ENCODE measurements around the gene MN1.
A peak's percentile ranks its signal among the peaks of the same experiment; 100 is the strongest.

MN1 gene

GRCh38 chr22:27801616-27802345, at the start of gene MN1:
Gene MN1, minus strand, starts transcription at chr22:27801756. Its CDS starts 1,213 bp downstream, at chr22:27800543.
- no peak for DNase-seq (ENCODE audit: low read depth, low spot score)
- Histone ChIP-seq H3K27me3 (ENCODE audit: insufficient read depth, insufficient read length) (peaks cover 12% of the 10 kb centered on the region), H3K36me3 (ENCODE audit: insufficient read depth, insufficient read length, low read length) (peaks cover 21% of the 10 kb centered on the region), H3K4me3 (ENCODE audit: insufficient read length, low read depth) (peak within 1 kb of the TSS; percentile 78), H3K9me3 (ENCODE audit: insufficient read depth, low read length) (no peaks in the 10 kb centered on the region), H3K9ac (ENCODE audit: insufficient read length, low read depth) (peak within 1 kb of the TSS; percentile 93), H3K4me1 (ENCODE audit: insufficient read depth, insufficient read length) (peaks cover 9% of the 10 kb centered on the region)
- no peak for TF ChIP-seq SUZ12 (IDR thresholded peaks at IDR 0.05; ENCODE audit: extremely low read depth, insufficient read depth, insufficient read length)
- TF ChIP-seq YY1 (IDR thresholded peaks at IDR 0.05; ENCODE audit: insufficient read depth, insufficient read length): no peak
- TF ChIP-seq ZNF274 (IDR thresholded peaks at IDR 0.05; ENCODE audit: low read depth, low read length): no peak

GRCh38 chr22:27850000-27850521, 48.5 kb upstream of the MN1 start:
- DNase-seq (ENCODE audit: low read depth, low spot score): peak; percentile 42
- H3K9me3 ChIP-seq (ENCODE audit: insufficient read depth, low read length): no peaks in the 10 kb centered on the region
- H3K4me1 ChIP-seq (ENCODE audit: insufficient read depth, insufficient read length): no peaks in the 10 kb centered on the region
- no peak overlapping the region for H3K9ac ChIP-seq (ENCODE audit: insufficient read length, low read depth)
- H3K36me3 ChIP-seq (ENCODE audit: insufficient read depth, insufficient read length, low read length): peaks cover 53% of the 10 kb centered on the region
- no peak overlapping the region for H3K4me3 ChIP-seq (ENCODE audit: insufficient read length, low read depth)
- TF ChIP-seq YY1 (IDR thresholded peaks at IDR 0.05; ENCODE audit: insufficient read depth, insufficient read length) (no peak), SUZ12 (IDR thresholded peaks at IDR 0.05; ENCODE audit: extremely low read depth, insufficient read depth, insufficient read length) (no peak), ZNF274 (IDR thresholded peaks at IDR 0.05; ENCODE audit: low read depth, low read length) (no peak)
- no peaks in the 10 kb centered on the region for H3K27me3 ChIP-seq (ENCODE audit: insufficient read depth, insufficient read length)

GRCh38 chr22:27848005-27848404, 46.4 kb upstream of the MN1 start:
- no peak for DNase-seq (ENCODE audit: low read depth, low spot score)
- H3K9me3 ChIP-seq (ENCODE audit: insufficient read depth, low read length): no peaks in the 10 kb centered on the region
- H3K36me3 ChIP-seq (ENCODE audit: insufficient read depth, insufficient read length, low read length): peaks cover 40% of the 10 kb centered on the region
- H3K4me1 ChIP-seq (ENCODE audit: insufficient read depth, insufficient read length): peaks cover 9% of the 10 kb centered on the region
- no peaks in the 10 kb centered on the region for H3K27me3 ChIP-seq (ENCODE audit: insufficient read depth, insufficient read length)
- no peak for TF ChIP-seq YY1 (IDR thresholded peaks at IDR 0.05; ENCODE audit: insufficient read depth, insufficient read length)
- TF ChIP-seq ZNF274 (IDR thresholded peaks at IDR 0.05; ENCODE audit: low read depth, low read length): no peak
- no peak for TF ChIP-seq SUZ12 (IDR thresholded peaks at IDR 0.05; ENCODE audit: extremely low read depth, insufficient read depth, insufficient read length)
- H3K9ac ChIP-seq (ENCODE audit: insufficient read length, low read depth): no peak overlapping the region
- no peak overlapping the region for H3K4me3 ChIP-seq (ENCODE audit: insufficient read length, low read depth)

- TF ChIP-seq SUZ12 (IDR thresholded peaks at IDR 0.05; ENCODE audit: extremely low read depth, insufficient read depth, insufficient read length) (no peak), YY1 (IDR thresholded peaks at IDR 0.05; ENCODE audit: insufficient read depth, insufficient read length) (no peak), ZNF274 (IDR thresholded peaks at IDR 0.05; ENCODE audit: low read depth, low read length) (no peak)
- H3K36me3 ChIP-seq (ENCODE audit: insufficient read depth, insufficient read length, low read length): peaks cover 29% of the 10 kb centered on the region
- H3K9ac ChIP-seq (ENCODE audit: insufficient read length, low read depth): no peak overlapping the region
- peaks cover 9% of the 10 kb centered on the region for H3K4me1 ChIP-seq (ENCODE audit: insufficient read depth, insufficient read length)
- no peak overlapping the region for H3K4me3 ChIP-seq (ENCODE audit: insufficient read length, low read depth)
- no peaks in the 10 kb centered on the region for H3K27me3 ChIP-seq (ENCODE audit: insufficient read depth, insufficient read length)
- DNase-seq (ENCODE audit: low read depth, low spot score): no peak
- no peaks in the 10 kb centered on the region for H3K9me3 ChIP-seq (ENCODE audit: insufficient read depth, low read length)
Observed at GRCh38 chr22:27846910-27847309, 45.4 kb upstream of the MN1 start.

GRCh38 chr22:27846248-27846757, 44.7 kb upstream of the MN1 start:
- no peak overlapping the region for H3K4me3 ChIP-seq (ENCODE audit: insufficient read length, low read depth)
- no peaks in the 10 kb centered on the region for H3K27me3 ChIP-seq (ENCODE audit: insufficient read depth, insufficient read length)
- H3K36me3 ChIP-seq (ENCODE audit: insufficient read depth, insufficient read length, low read length): peaks cover 24% of the 10 kb centered on the region
- H3K9me3 ChIP-seq (ENCODE audit: insufficient read depth, low read length): no peaks in the 10 kb centered on the region
- no peak overlapping the region for H3K9ac ChIP-seq (ENCODE audit: insufficient read length, low read depth)
- H3K4me1 ChIP-seq (ENCODE audit: insufficient read depth, insufficient read length): peaks cover 9% of the 10 kb centered on the region
- DNase-seq (ENCODE audit: low read depth, low spot score): no peak
- TF ChIP-seq ZNF274 (IDR thresholded peaks at IDR 0.05; ENCODE audit: low read depth, low read length): no peak

- Histone ChIP-seq H3K4me3 (ENCODE audit: insufficient read length, low read depth) (no peak overlapping the region), H3K27me3 (ENCODE audit: insufficient read depth, insufficient read length) (no peaks in the 10 kb centered on the region), H3K36me3 (ENCODE audit: insufficient read depth, insufficient read length, low read length) (peaks cover 21% of the 10 kb centered on the region), H3K9me3 (ENCODE audit: insufficient read depth, low read length) (no peaks in the 10 kb centered on the region), H3K4me1 (ENCODE audit: insufficient read depth, insufficient read length) (peaks cover 9% of the 10 kb centered on the region), H3K9ac (ENCODE audit: insufficient read length, low read depth) (no peak overlapping the region)
- DNase-seq (ENCODE audit: low read depth, low spot score): no peak
- TF ChIP-seq YY1 (IDR thresholded peaks at IDR 0.05; ENCODE audit: insufficient read depth, insufficient read length) (no peak), ZNF274 (IDR thresholded peaks at IDR 0.05; ENCODE audit: low read depth, low read length) (no peak)
Observed at GRCh38 chr22:27845644-27846043, 44.1 kb upstream of the MN1 start.

GRCh38 chr22:27844656-27845591, 43.4 kb upstream of the MN1 start:
- peaks cover 9% of the 10 kb centered on the region for H3K4me1 ChIP-seq (ENCODE audit: insufficient read depth, insufficient read length)
- TF ChIP-seq YY1 (IDR thresholded peaks at IDR 0.05; ENCODE audit: insufficient read depth, insufficient read length) (no peak), SUZ12 (IDR thresholded peaks at IDR 0.05; ENCODE audit: extremely low read depth, insufficient read depth, insufficient read length) (no peak), ZNF274 (IDR thresholded peaks at IDR 0.05; ENCODE audit: low read depth, low read length) (no peak)
- H3K36me3 ChIP-seq (ENCODE audit: insufficient read depth, insufficient read length, low read length): peaks cover 15% of the 10 kb centered on the region
- no peaks in the 10 kb centered on the region for H3K27me3 ChIP-seq (ENCODE audit: insufficient read depth, insufficient read length)
- H3K9ac ChIP-seq (ENCODE audit: insufficient read length, low read depth): no peak overlapping the region
- no peak overlapping the region for H3K4me3 ChIP-seq (ENCODE audit: insufficient read length, low read depth)
- no peak for DNase-seq (ENCODE audit: low read depth, low spot score)
- H3K9me3 ChIP-seq (ENCODE audit: insufficient read depth, low read length): no peaks in the 10 kb centered on the region
